ENCODE results near the gene EDEM2. TPM values are rescaled to one million over a fixed set of nuclear protein-coding genes. Genes with fewer than 3 reads are reported as not detected.

EDEM2 gene
- total and polyA plus RNA-seq, 2 of the 13 experiments (the other 11 are each of a cell fraction or from before 2014, with no cell fraction given) = 33.1 to 46.9 TPM

GRCh38 chr20:35129647-35130069 is 17.5 kb downstream of the EDEM2 start (continued):
- TF ChIP-seq ZNF7 (CRISPR knock-in tag; IDR thresholded peaks at IDR 0.05) (peak; percentile 70; the same call in 1 of the 2 replicates), MAFF (IDR thresholded peaks at IDR 0.05; ENCODE audit: low read depth, low read length) (0 out of 2 replicates have a peak, but pooled peaks have one; percentile 15), LRRFIP1 (CRISPR knock-in tag; conservative IDR thresholded peaks at IDR 0.05) (no peak), SAP130 (CRISPR knock-in tag; IDR thresholded peaks at IDR 0.05; ENCODE audit: low read depth) (peak; percentile 66), AKAP8 (CRISPR knock-in tag; IDR thresholded peaks at IDR 0.05) (no peak), TARDBP (CRISPR knock-in tag; IDR thresholded peaks at IDR 0.05) (no peak), NR2C2 (CRISPR knock-in tag; IDR thresholded peaks at IDR 0.05; ENCODE audit: borderline replicate concordance) (peak; percentile 15; the same call in 1 of the 2 replicates), CEBPG (CRISPR knock-in tag; IDR thresholded peaks at IDR 0.05) (peak; percentile 94), ZNF12 (CRISPR knock-in tag; IDR thresholded peaks at IDR 0.05) (peak; percentile 56; the same call in 1 of the 2 replicates)

- H4K20me1 ChIP-seq (ENCODE audit: insufficient read depth, low read length) = no peaks in the 10 kb centered on the region
- no peaks in the 10 kb centered on the region for H3K9me3 ChIP-seq (ENCODE audit: low read length)
- no peaks in the 10 kb centered on the region for H3K27me3 ChIP-seq (ENCODE audit: control insufficient read depth in 1 of 2, insufficient read depth in 2 of 2, low read length in 2 of 2)
- ChIA-PET CTCF (ENCODE audit: low intra/inter-chr PET ratio, low total read pairs) (no interaction called here), POLR2A (no interaction called here)
- H3K9ac ChIP-seq (ENCODE audit: insufficient read depth, low read depth, low read length) = no peak overlapping the region
- H3K36me3 ChIP-seq (replicated peaks in 1 of 2; ENCODE audit: control insufficient read depth in 1 of 2, insufficient read depth in 2 of 2, low read length in 2 of 2) = peaks cover 8 to 41% of the 10 kb centered on the region in 2 experiments
- H2AFZ ChIP-seq (ENCODE audit: low read length) = no peak overlapping the region
- H3K79me2 ChIP-seq (ENCODE audit: insufficient read depth, low read length) = no peaks in the 10 kb centered on the region
- no TSS peak for BruUV-seq (replicated peaks)
- DNase-seq (ENCODE audit: low spot score) = no peak
- no peak for FAIRE-seq
- peaks cover 11% of the 10 kb centered on the region for H3K4me1 ChIP-seq (ENCODE audit: insufficient read depth, low read length)
- no peak overlapping the region for H3K4me3 ChIP-seq (replicated peaks in 1 of 3; ENCODE audit: insufficient read depth in 1 of 3, low read depth in 2 of 3, low read length in 3 of 3)
- no peak overlapping the region for H3K4me2 ChIP-seq (ENCODE audit: low read depth, low read length)
- ATAC-seq = no peak
- H3K27ac ChIP-seq (ENCODE audit: extremely low read length, insufficient read depth, low read length) = no peak overlapping the region
- intact Hi-C loops (cut with micrococcal nuclease; ENCODE audit: unreplicated experiment) (no loop called here), in situ Hi-C loops (cut with HindIII; ENCODE audit: extremely low pct_ligation_motif_present, low pct_unique_long_range_greater_than_20kb) (loop anchor here (25.0 kb wide), 1 partner anchor 312 kb away; the partner anchor contains the start of gene GDF5)
- 97% methylated on average over 5 of the region's 5 CpGs for WGBS (ENCODE audit: low lambda C conversion rate)
- TF ChIP-seq ATF3 (CRISPR knock-in tag; IDR thresholded peaks at IDR 0.05) = no peak
- TF ChIP-seq XRCC5 (optimal IDR thresholded peaks at IDR 0.05; ENCODE audit: low read length) = no peak
- TF ChIP-seq RORA (CRISPR knock-in tag; IDR thresholded peaks at IDR 0.05) = no peak
- TF ChIP-seq FOXP4 (CRISPR knock-in tag; IDR thresholded peaks at IDR 0.05) = no peak
- TF ChIP-seq AHR (CRISPR knock-in tag; IDR thresholded peaks at IDR 0.05) = no peak
- no peak for TF ChIP-seq HMGXB4 (CRISPR knock-in tag; IDR thresholded peaks at IDR 0.05; ENCODE audit: borderline replicate concordance in 1 of 2, low read depth in 1 of 2)
- no peak for TF ChIP-seq GRHL1 (CRISPR knock-in tag; conservative IDR thresholded peaks at IDR 0.05)
These were observed 21.4 kb downstream of the EDEM2 start for GRCh38 chr20:35125753-35126152.

Measured in HepG2 (cell line).